Osteocyte (in vitro differentiated cells): ENCODE measurements around the gene MYO1D. TPM values are rescaled to one million over a fixed set of nuclear protein-coding genes. Genes with fewer than 3 reads are reported as not detected.
"Not testable (repeated sequence)": the region's sequence is repeated elsewhere in the genome, so short reads cannot be mapped to it uniquely, and the experiment has no call there.

ENCODE experiments used
- DNase-seq: peaks from one replicate; pipeline ENCODE4 v3.0.0; 2021; ENCODE audit warnings: mixed read lengths; ENCODE audit not compliant: unreplicated experiment; ENCODE audit errors: extremely low spot score
- H3K27ac Mint-ChIP-seq: one replicate; pipeline ENCODE4 v1.8.0; 2021; ENCODE audit warnings: mild to moderate bottlenecking, mixed read lengths; ENCODE audit not compliant: unreplicated experiment
- H3K27me3 Mint-ChIP-seq: one replicate; pipeline ENCODE4 v1.8.0; 2021; ENCODE audit warnings: mixed read lengths; ENCODE audit not compliant: unreplicated experiment
- H3K36me3 Mint-ChIP-seq: one replicate; pipeline ENCODE4 v1.8.0; 2021; ENCODE audit warnings: mixed read lengths; ENCODE audit not compliant: unreplicated experiment
- H3K4me1 Mint-ChIP-seq: one replicate; pipeline ENCODE4 v1.8.0; 2021; ENCODE audit warnings: mixed read lengths; ENCODE audit not compliant: unreplicated experiment
- H3K4me3 Mint-ChIP-seq: one replicate; pipeline ENCODE4 v1.8.0; 2021; ENCODE audit warnings: mild to moderate bottlenecking, moderate library complexity, mixed read lengths; ENCODE audit not compliant: unreplicated experiment
- H3K9me3 Mint-ChIP-seq: one replicate; pipeline ENCODE4 v1.8.0; 2021; ENCODE audit warnings: mixed read lengths; ENCODE audit not compliant: unreplicated experiment
- CTCF ChIP-seq: fragments of 200-600 bp; sonication (generic); IDR thresholded peaks from 2 replicates; pipeline ENCODE4 v1.5.0; 2021; ENCODE audit warnings: antibody characterized with exemption, mild to moderate bottlenecking, moderate library complexity
- long read RNA-seq: library from polyadenylated mRNA; unstranded; transcript quantifications from one replicate; pipeline ENCODE4 v2.0.0, GENCODE V29; 2021
- total RNA-seq: library from RNA; stranded (reverse); gene quantifications from 2 replicates; pipeline ENCODE4 v1.2.1, GENCODE V29; 2021

The MYO1D gene
- total RNA-seq: 15.4 and 19.1 TPM in 2 replicates
- long read RNA-seq, partial matches to known transcripts: 1 of 4 reads
- long read RNA-seq, other reads (novel, unspliced or antisense): 3 of 4 reads

GRCh38 chr17:32876417-32877163, at the start of gene MYO1D:
Gene MYO1D, minus strand, starts transcription at chr17:32877124. Its CDS starts 252 bp downstream, at chr17:32876872.
- DNase-seq: peak; percentile 83
- peaks cover 14% of the 10 kb centered on the region for H3K4me1 Mint-ChIP-seq
- no peaks in the 10 kb centered on the region for H3K36me3 Mint-ChIP-seq
- H3K27ac Mint-ChIP-seq: peak within 1 kb of the TSS; percentile 78
- H3K27me3 Mint-ChIP-seq: peaks cover 11% of the 10 kb centered on the region
- H3K9me3 Mint-ChIP-seq: no peaks in the 10 kb centered on the region
- peak; percentile 44 for TF ChIP-seq CTCF
- peak within 1 kb of the TSS; percentile 89 for H3K4me3 Mint-ChIP-seq

- Mint-ChIP-seq H3K36me3 (no peaks in the 10 kb centered on the region), H3K4me3 (no peak overlapping the region), H3K27ac (no peak overlapping the region), H3K27me3 (no peaks in the 10 kb centered on the region), H3K9me3 (no peaks in the 10 kb centered on the region), H3K4me1 (peaks cover 8% of the 10 kb centered on the region)
- no peak for TF ChIP-seq CTCF
- DNase-seq: no peak
These were observed 49.3 kb upstream of the MYO1D start for GRCh38 chr17:32926183-32926582.

- not testable (repeated sequence) for H3K27me3 Mint-ChIP-seq
These were observed 47.0 kb upstream of the MYO1D start for GRCh38 chr17:32923905-32924304.

GRCh38 chr17:32921017-32921416, 44.1 kb upstream of the MYO1D start:
- Mint-ChIP-seq H3K36me3 (no peaks in the 10 kb centered on the region), H3K4me3 (no peak overlapping the region), H3K9me3 (no peaks in the 10 kb centered on the region), H3K4me1 (no peaks in the 10 kb centered on the region), H3K27me3 (peaks cover 2% of the 10 kb centered on the region), H3K27ac (no peak overlapping the region)
- TF ChIP-seq CTCF: no peak
- DNase-seq: peak; percentile 44

More at GRCh38 chr17:32923905-32924304, 47.0 kb upstream of the MYO1D start:
- not testable (repeated sequence) for H3K27ac Mint-ChIP-seq, H3K4me1 Mint-ChIP-seq, H3K9me3 Mint-ChIP-seq, H3K4me3 Mint-ChIP-seq, DNase-seq, H3K36me3 Mint-ChIP-seq

GRCh38 chr17:32920293-32920692, 43.4 kb upstream of the MYO1D start:
- no peaks in the 10 kb centered on the region for H3K9me3 Mint-ChIP-seq
- H3K27ac Mint-ChIP-seq: no peak overlapping the region
- H3K4me1 Mint-ChIP-seq: no peaks in the 10 kb centered on the region
- peaks cover 8% of the 10 kb centered on the region for H3K27me3 Mint-ChIP-seq
- H3K36me3 Mint-ChIP-seq: no peaks in the 10 kb centered on the region
- H3K4me3 Mint-ChIP-seq: no peak overlapping the region
- TF ChIP-seq CTCF: no peak
- DNase-seq: no peak

- H3K9me3 Mint-ChIP-seq, H3K4me1 Mint-ChIP-seq, H3K36me3 Mint-ChIP-seq, H3K27ac Mint-ChIP-seq, H3K4me3 Mint-ChIP-seq, DNase-seq: not testable (repeated sequence)
- H3K27me3 Mint-ChIP-seq: peaks cover 11% of the 10 kb centered on the region
These were observed 43.0 kb upstream of the MYO1D start for GRCh38 chr17:32919876-32920275.
